HG02970 (cell line): ENCODE measurements around the gene INTS11.

ENCODE experiments used
- ATAC-seq: cut with Tn5 transposase; IDR thresholded peaks from one replicate; pipeline ENCODE4 v1.9.1; 2021; ENCODE audit warnings: mild to moderate bottlenecking, moderate library complexity, moderate number of reproducible peaks; ENCODE audit not compliant: unreplicated experiment, low FRiP score

INTS11 gene

GRCh38 chr1:1345384-1345783 lies 20.9 kb upstream of the INTS11 start:
- no peak for ATAC-seq

- ATAC-seq = no peak
These were observed 20.3 kb upstream of the INTS11 start for GRCh38 chr1:1344655-1345361.

GRCh38 chr1:1343811-1344421 lies 19.5 kb upstream of the INTS11 start:
- ATAC-seq = no peak

- ATAC-seq = no peak
These were observed 18.2 kb upstream of the INTS11 start for GRCh38 chr1:1342584-1343115.

GRCh38 chr1:1342061-1342562 lies 17.7 kb upstream of the INTS11 start:
- no peak for ATAC-seq

GRCh38 chr1:1341549-1342021 lies 17.1 kb upstream of the INTS11 start:
- ATAC-seq = no peak

- ATAC-seq = no peak
These were observed 16.5 kb upstream of the INTS11 start for GRCh38 chr1:1340791-1341548.

- no peak for ATAC-seq
These were observed 15.7 kb upstream of the INTS11 start for GRCh38 chr1:1340185-1340584.

GRCh38 chr1:1338278-1338677 lies 13.8 kb upstream of the INTS11 start:
- no peak for ATAC-seq

- ATAC-seq = no peak
These were observed 13.3 kb upstream of the INTS11 start for GRCh38 chr1:1337793-1338147.

GRCh38 chr1:1336931-1337792 lies 12.7 kb upstream of the INTS11 start:
- no peak for ATAC-seq

GRCh38 chr1:1336446-1336845 lies 12.0 kb upstream of the INTS11 start:
- no peak for ATAC-seq

- ATAC-seq = no peak
These were observed 11.4 kb upstream of the INTS11 start for GRCh38 chr1:1335792-1336248.

GRCh38 chr1:1335283-1335682 lies 10.8 kb upstream of the INTS11 start:
- ATAC-seq = no peak

- ATAC-seq = no peak
These were observed 10.4 kb upstream of the INTS11 start for GRCh38 chr1:1334835-1335234.

- no peak for ATAC-seq
These were observed 9.2 kb upstream of the INTS11 start for GRCh38 chr1:1333551-1334241.

GRCh38 chr1:1332774-1333480 lies 8.5 kb upstream of the INTS11 start:
- no peak for ATAC-seq

- ATAC-seq = no peak
These were observed 7.7 kb upstream of the INTS11 start for GRCh38 chr1:1332031-1332755.
